HT1080 (cell line): ENCODE results near the gene SH3TC2. TPM values are rescaled to one million over a fixed set of nuclear protein-coding genes. Genes with fewer than 3 reads are reported as not detected.

Experiments
- small RNA-seq: library from RNA; depleted of rRNA; stranded (forward); fragments of <200 nt; gene quantifications from one replicate; pipeline ENCODE3, GENCODE V24; 2014
- total RNA-seq: library from RNA; depleted of rRNA; stranded (reverse); fragments of >200 nt; shearing (Covaris generic); gene quantifications from 2 replicates; pipeline ENCODE4 v1.2.3, GENCODE V29; 2014; rRNA removed

The SH3TC2 gene
- total RNA-seq, 1 experiment from 2014 or later, result 24.0 TPM

Small RNA genes lying within 50 kb of the gene (small RNA-seq; reads per million reads assigned to genes)
- gene MIR584 (62.2 reads per million, percentile 95 among the genes with 10 or more reads in this experiment), gene RNU6-732P (not detected)

Other genes starting within 250 kb of the SH3TC2 start
- 0.11 and 0.17 TPM in 2 replicates for gene ADRB2, start 236.5 kb downstream of the SH3TC2 start, total RNA-seq
- gene ABLIM3, start 78.4 kb upstream of the SH3TC2 start, total RNA-seq, result 23.4 and 30.4 TPM in 2 replicates
- gene AFAP1L1, start 208.8 kb upstream of the SH3TC2 start, total RNA-seq, result 0.77 and 0.98 TPM in 2 replicates